SIG-M5 (cell line): Measurements from ENCODE around the gene DOCK3.
"Not testable (repeated sequence)": the region's sequence is repeated elsewhere in the genome, so short reads cannot be mapped to it uniquely, and the experiment has no call there.

Source experiments
- DNase-seq: peaks from one replicate; lab custom pipeline; 2025; lab: John Stamatoyannopoulos, UW

DOCK3 gene

GRCh38 chr3:50982540-50983325, 308.0 kb downstream of the DOCK3 start:
- no peak for DNase-seq

- DNase-seq: no peak
Observed at GRCh38 chr3:50983887-50984286, 309.2 kb downstream of the DOCK3 start.

- DNase-seq: no peak
Observed at GRCh38 chr3:50985893-50986292, 311.2 kb downstream of the DOCK3 start.

GRCh38 chr3:50986726-50987125, 312.0 kb downstream of the DOCK3 start:
- DNase-seq: no peak

- no peak for DNase-seq
Observed at GRCh38 chr3:50994537-50994936, 319.8 kb downstream of the DOCK3 start.

- DNase-seq: no peak
Observed at GRCh38 chr3:50995085-50995824, 320.5 kb downstream of the DOCK3 start.

- DNase-seq: no peak
Observed at GRCh38 chr3:51002495-51002894, 327.8 kb downstream of the DOCK3 start.

GRCh38 chr3:51004235-51004634, 329.5 kb downstream of the DOCK3 start:
- no peak for DNase-seq

- no peak for DNase-seq
Observed at GRCh38 chr3:51024121-51024520, 349.4 kb downstream of the DOCK3 start.

- no peak for DNase-seq
Observed at GRCh38 chr3:51024765-51025632, 350.3 kb downstream of the DOCK3 start.

GRCh38 chr3:51031666-51032065, 356.9 kb downstream of the DOCK3 start:
- no peak for DNase-seq

GRCh38 chr3:51035630-51036029, 360.9 kb downstream of the DOCK3 start:
- no peak for DNase-seq

GRCh38 chr3:51044982-51045381, 370.3 kb downstream of the DOCK3 start:
- DNase-seq: no peak

GRCh38 chr3:51052562-51052961, 377.8 kb downstream of the DOCK3 start:
- no peak for DNase-seq

- DNase-seq: no peak
Observed at GRCh38 chr3:51057121-51057520, 382.4 kb downstream of the DOCK3 start.

GRCh38 chr3:51063053-51063452, 388.3 kb downstream of the DOCK3 start:
- DNase-seq: no peak

- DNase-seq: no peak
Observed at GRCh38 chr3:51075221-51075775, 400.6 kb downstream of the DOCK3 start.

- no peak for DNase-seq
Observed at GRCh38 chr3:51082363-51082762, 407.6 kb downstream of the DOCK3 start.

- DNase-seq: no peak
Observed at GRCh38 chr3:51083490-51083889, 408.8 kb downstream of the DOCK3 start.

GRCh38 chr3:51092141-51092540, 417.4 kb downstream of the DOCK3 start:
- DNase-seq: not testable (repeated sequence)

GRCh38 chr3:51094838-51095237, 420.1 kb downstream of the DOCK3 start:
- not testable (repeated sequence) for DNase-seq
